GDM1 (cell line): ENCODE measurements around the gene NTHL1.
A peak's percentile ranks its signal among the peaks of the same experiment; 100 is the strongest.

Experiments used
- DNase-seq: peaks from one replicate; lab custom pipeline; 2025; lab: John Stamatoyannopoulos, UW

NTHL1 gene

GRCh38 chr16:2008009-2008526, 39.6 kb downstream of the NTHL1 start:
- no peak for DNase-seq

- no peak for DNase-seq
These were observed 40.4 kb downstream of the NTHL1 start for GRCh38 chr16:2007081-2007836.

- no peak for DNase-seq
These were observed 41.3 kb downstream of the NTHL1 start for GRCh38 chr16:2006317-2006716.

- no peak for DNase-seq
These were observed 42.0 kb downstream of the NTHL1 start for GRCh38 chr16:2005646-2006045.

GRCh38 chr16:2004795-2005517, 42.7 kb downstream of the NTHL1 start:
- no peak for DNase-seq

- DNase-seq, result peak; percentile 56
These were observed 43.6 kb downstream of the NTHL1 start for GRCh38 chr16:2003827-2004641.

- DNase-seq, result no peak
These were observed 44.3 kb downstream of the NTHL1 start for GRCh38 chr16:2003231-2003826.

- no peak for DNase-seq
These were observed 45.0 kb downstream of the NTHL1 start for GRCh38 chr16:2002406-2003230.

- no peak for DNase-seq
These were observed 45.9 kb downstream of the NTHL1 start for GRCh38 chr16:2001456-2002355.

GRCh38 chr16:2001035-2001434, 46.6 kb downstream of the NTHL1 start:
- DNase-seq, result no peak

GRCh38 chr16:1999866-2000514, 47.6 kb downstream of the NTHL1 start:
- DNase-seq, result no peak

- no peak for DNase-seq
These were observed 48.5 kb downstream of the NTHL1 start for GRCh38 chr16:1998852-1999801.

- DNase-seq, result no peak
These were observed 49.2 kb downstream of the NTHL1 start for GRCh38 chr16:1998360-1998835.

- DNase-seq, result no peak
These were observed 49.9 kb downstream of the NTHL1 start for GRCh38 chr16:1997494-1998359.

- DNase-seq, result no peak
These were observed 53.9 kb downstream of the NTHL1 start for GRCh38 chr16:1993731-1994131.

GRCh38 chr16:1992704-1993317, 54.8 kb downstream of the NTHL1 start:
- no peak for DNase-seq
